KBM-7 (cell line): ENCODE data around the gene DQX1.
A peak's percentile ranks its signal among the peaks of the same experiment; 100 is the strongest.
"Not testable (repeated sequence)": the region's sequence is repeated elsewhere in the genome, so short reads cannot be mapped to it uniquely, and the experiment has no call there.

Experiments
- DNase-seq: peaks from one replicate; pipeline ENCODE4 v3.0.0-alpha.2; 2015
- in situ Hi-C: fragments of 300-500 bp; cut with MboI; formaldehyde crosslinking; loops from 2 replicates; pipeline ENCODE4 v1.14.3; 2020; ENCODE audit warnings: low sequenced_read_pairs, low pct_unique_long_range_greater_than_20kb, mixed read lengths

Gene DQX1

DNA sequence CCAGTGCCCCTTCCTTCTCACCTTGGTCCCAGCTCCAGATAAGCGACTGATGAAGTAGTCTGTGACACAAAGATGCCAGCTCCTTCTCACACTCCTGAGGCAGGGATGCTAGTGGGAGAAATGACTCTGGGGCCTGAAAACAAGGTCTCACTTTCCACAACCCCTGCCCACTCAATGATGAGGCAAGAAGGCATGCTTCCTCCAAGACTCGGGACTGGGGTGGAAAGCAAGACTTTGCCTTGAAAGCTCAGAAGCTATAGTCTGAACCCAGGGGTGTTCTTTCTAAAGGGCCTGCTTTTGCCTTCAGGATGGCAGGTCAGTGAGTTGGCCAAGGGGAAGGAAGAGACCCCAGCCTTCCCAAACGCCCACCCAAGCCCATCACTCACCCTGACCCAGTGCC lies 44.6 kb downstream of the DQX1 start:
- in situ Hi-C loops, result loop anchor here (10.0 kb wide), 1 partner anchor 113 kb away; no protein-coding TSS in a partner anchor
- DNase-seq, result no peak

GRCh38 chr2:74474899-74475298 lies 51.1 kb downstream of the DQX1 start:
- no peak for DNase-seq
- in situ Hi-C loops, result no loop called here

DNA sequence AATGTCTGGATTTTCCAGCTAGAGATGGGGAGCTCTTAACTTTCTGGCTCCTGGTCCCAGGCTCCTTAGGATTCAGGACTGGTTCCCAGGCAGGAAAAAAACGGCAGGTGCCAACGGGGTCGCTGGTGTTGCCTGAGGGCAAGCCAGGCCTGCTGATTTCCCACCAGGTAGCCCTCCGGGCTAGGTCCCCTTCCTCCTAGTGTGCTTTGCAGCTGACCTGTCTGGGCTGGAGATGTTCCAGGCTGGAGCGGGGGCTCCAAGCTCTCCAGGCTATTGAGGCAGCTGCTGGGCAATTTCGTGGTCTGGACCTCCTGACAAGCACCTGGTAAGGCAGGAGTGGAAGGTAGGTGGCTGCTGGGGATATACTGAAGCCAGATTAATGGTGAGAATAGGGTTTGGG lies 51.5 kb downstream of the DQX1 start:
- in situ Hi-C loops, result no loop called here

GRCh38 chr2:74472945-74473258 lies 53.1 kb downstream of the DQX1 start:
- in situ Hi-C loops, result no loop called here
- DNase-seq, result no peak

More for the DNA sequence above, 51.5 kb downstream of the DQX1 start:
- no peak for DNase-seq

GRCh38 chr2:74472086-74472944 lies 53.7 kb downstream of the DQX1 start, which contains the start of gene MRPL53:
Gene MRPL53, minus strand, starts transcription at chr2:74472680. Its CDS starts 20 bp downstream, at chr2:74472660.
- peak; percentile 95 for DNase-seq
- in situ Hi-C loops, result no loop called here

DNA sequence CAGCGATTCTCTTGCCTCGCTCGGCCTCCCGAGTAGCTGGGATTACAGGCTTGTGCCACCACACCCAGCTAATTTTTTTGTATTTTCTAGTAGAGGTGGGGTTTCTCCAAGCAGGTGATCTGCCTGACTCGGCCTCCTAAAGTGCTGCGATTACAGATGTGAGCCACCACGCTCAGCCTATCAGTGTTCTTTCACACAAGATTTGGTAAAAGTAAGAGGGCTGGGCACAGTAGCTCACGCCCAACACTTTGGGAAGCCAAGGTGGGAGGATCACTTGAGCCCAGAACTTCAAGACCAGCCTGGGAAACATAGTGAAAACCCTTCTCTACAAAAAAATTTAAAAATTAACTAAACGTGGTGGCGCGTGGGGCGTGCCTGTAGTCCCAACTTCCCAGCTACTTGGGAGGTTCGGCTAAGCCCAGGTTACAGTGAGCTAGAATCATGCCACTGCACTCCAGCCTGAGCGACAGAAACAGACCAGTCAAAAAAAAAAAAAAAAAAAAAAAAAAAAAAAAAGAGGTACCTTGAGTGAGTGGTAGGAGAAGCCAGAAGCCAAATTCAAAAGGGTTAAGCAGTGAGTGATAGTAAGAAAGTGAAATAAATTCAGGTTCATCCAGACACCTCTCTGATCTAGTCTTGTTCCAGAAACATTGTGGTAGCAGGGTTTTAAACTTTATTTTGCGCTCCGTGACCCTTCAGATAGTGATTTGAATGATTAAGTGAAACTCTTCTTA lies 54.5 kb downstream of the DQX1 start:
- no peak for DNase-seq
- in situ Hi-C loops, result no loop called here

GRCh38 chr2:74470742-74471141 lies 55.3 kb downstream of the DQX1 start:
- DNase-seq, in situ Hi-C loops: not testable (repeated sequence)
